Measurements from ENCODE around the gene FBXO17.
"Not testable (repeated sequence)": the region's sequence is repeated elsewhere in the genome, so short reads cannot be mapped to it uniquely, and the experiment has no call there.

The FBXO17 gene, protein sequence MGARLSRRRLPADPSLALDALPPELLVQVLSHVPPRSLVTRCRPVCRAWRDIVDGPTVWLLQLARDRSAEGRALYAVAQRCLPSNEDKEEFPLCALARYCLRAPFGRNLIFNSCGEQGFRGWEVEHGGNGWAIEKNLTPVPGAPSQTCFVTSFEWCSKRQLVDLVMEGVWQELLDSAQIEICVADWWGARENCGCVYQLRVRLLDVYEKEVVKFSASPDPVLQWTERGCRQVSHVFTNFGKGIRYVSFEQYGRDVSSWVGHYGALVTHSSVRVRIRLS

DNA sequence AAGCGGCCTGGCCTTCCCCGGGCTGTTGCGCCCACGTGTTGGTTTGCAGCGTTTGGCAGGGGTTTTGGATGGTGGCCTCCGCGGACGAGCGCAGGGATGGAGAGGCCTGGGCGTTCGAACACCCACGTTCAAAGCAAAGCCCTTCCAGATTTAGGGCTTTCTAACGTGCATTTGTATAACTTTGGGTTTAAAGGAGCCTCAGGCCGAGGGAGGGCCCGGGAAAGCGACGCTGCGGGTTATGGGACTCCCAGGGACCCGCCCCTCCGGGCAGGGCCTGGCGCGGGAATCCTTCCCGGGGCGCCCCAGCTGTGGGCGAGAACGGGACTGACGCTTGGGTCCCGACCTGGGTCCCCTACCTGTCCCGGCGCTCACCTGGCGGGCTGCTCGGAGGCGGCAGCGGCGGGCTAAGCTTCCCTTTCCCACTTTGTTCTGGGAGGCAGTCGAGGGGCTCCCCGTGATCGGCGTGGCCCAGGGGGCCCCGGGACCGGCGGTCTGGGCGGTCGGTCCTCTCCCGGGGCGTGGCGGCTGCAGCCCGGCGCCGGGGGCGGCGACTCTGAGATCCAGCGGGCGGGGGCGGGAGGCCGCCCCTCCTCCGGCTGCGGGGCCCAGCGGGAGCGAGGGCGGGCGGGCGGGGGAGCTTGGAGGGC lies at the start of gene FBXO17:
FBXO17 (minus strand) TSS at position 529 of the 647 bp plus-strand sequence. CDS start 25,423 bp downstream, outside the sequence.
- no peak for DNase-seq

DNA sequence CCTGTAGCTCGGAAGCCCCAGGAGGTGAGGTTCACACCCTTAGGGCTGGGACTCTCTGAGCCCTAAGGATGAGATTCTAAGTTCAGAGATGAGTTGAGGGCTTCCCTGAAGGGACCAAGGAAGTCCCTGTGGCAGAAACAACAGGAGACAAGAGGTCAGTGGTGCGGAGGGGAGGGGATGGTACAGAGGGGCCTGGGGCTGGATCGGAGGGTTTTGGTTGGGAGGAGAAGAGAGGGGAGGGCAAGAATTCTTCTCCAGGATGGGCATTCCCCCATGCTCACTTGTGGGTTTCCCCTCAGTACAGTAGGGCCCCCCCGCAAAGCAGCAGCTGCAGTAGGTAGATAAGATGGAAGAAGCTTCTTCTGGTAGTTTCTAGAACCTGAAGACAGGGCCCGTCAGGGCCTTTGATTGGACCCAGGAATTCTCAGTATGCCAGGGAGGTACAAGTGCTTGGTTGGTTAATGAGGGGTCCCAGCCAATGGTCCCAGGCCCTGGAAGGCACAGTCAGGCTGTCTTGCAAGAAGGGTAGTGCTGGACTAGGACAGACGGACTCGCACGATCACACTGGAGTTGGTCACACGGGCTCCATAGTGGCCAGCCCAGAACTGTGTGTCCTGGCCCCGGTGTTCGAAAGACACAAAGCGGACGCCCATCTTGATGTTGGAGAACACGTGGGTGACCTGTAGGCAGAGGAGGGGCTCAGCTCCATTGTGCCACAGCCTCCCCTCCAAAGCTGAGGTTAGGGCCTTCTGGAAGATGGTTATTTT lies 49.5 kb upstream of the FBXO17 start:
- no peak for DNase-seq

DNA sequence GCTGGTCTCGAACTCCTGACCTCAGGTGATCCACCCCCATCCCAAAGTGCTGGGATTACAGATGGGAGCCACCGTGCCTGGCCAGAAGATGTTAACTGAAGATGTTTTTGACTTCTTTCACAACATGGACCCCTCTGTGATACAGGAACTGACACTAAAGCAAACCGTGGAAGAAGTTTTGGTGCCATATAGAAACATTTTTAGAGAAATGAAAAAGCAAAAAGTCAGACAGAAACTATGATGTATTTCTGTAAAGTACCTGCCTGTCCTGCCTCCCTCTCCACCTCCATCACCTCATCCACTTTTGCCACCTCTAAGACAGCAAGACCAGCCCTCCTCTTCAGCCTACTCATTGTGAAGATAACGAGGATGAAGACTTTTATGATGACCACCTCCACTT lies 45.5 kb upstream of the FBXO17 start:
- no peak for DNase-seq

DNA sequence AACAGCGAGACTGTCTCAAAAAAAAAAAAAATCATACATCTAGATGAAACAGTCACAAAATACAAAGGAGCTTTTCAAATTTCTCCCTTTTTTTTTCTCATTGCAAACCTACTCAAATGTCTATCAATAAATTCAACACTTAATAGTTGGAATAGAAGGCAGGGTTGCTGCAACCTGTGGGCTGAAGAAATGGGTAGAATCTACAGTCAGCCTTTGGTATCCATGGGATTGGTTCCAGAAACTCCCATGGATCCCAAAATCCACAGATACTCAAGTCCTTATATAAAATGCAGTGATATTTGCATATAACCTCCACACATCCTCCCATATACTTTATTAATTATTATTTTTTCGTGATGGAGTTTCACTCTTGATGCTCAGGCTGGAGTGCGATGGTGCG lies 42.1 kb upstream of the FBXO17 start:
- no peak for DNase-seq

DNA sequence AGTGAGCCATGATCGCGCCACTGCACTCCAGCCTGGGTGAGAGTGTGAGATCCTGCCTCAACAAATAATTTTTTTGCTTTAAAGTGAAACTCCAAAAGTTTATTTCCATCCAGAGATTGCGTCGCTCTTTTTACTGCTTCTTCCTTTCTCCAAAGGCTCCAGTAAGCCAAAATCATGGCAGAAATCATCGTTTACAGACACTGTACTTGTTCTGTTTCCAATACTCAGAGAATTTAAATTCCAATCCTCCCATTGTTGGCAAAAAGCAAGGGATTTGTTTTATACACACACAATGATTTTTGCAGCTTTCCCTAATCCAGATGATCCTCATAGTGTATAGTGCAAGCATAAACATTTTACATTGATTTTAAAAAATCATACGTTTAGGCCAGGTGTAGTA lies 41.5 kb upstream of the FBXO17 start:
- no peak for DNase-seq

DNA sequence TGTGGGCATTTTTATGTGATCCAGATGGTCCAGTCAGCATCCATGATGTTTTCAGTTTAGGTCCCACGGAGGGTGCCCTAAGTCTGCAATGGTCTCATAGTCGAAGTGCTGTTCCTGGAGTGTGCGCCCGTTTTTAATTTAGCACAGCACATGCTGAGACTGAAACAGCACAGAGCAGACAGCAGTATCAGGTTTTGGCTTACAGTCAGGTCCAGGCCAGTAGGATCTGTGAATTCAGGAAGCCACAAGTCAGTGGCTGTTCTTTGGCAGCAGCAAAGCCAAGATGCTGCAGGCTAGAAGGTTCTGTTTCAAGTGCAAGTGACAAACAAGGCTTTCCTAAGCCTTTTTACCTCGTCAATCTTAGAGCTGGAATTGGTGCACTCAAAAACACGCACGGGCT lies 38.5 kb upstream of the FBXO17 start:
- no peak for DNase-seq

DNA sequence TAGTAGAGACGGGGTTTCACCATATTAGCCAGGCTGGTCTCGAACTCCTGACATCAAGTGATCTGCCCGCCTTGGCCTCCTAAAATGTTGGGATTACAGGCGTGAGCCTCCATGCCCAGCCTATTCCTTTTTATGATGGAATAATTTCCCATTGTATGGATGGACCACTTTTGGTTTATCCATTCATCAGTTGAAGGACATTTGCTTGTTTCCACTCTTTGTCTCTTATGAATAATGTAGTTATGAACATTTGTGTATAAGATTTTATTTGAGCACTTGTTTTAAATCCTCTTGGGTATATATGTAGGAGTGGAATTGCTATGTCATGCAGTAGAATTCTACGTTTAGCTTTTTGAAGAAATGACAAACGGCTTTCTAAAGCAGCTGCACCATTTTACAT lies 33.5 kb upstream of the FBXO17 start:
- DNase-seq = no peak

DNA sequence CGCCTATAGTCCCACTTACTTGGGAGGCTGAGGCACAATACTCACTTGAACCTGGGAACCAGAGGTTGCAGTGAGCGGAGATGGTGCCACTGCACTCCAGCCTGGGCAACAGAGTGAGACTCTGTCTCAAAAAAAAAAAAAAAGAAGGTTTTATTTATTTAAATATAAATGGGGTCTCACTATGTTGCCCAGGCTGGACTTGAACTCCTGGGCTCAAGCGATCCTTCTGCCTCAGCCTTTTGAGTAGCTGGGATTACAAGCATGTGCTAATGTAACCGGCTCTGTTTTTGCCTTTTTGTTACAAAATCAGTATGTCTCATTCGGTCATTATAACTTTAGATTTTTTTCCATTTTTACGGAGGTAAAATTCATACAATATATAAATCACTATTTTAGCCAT lies 32.6 kb upstream of the FBXO17 start:
- DNase-seq = no peak

DNA sequence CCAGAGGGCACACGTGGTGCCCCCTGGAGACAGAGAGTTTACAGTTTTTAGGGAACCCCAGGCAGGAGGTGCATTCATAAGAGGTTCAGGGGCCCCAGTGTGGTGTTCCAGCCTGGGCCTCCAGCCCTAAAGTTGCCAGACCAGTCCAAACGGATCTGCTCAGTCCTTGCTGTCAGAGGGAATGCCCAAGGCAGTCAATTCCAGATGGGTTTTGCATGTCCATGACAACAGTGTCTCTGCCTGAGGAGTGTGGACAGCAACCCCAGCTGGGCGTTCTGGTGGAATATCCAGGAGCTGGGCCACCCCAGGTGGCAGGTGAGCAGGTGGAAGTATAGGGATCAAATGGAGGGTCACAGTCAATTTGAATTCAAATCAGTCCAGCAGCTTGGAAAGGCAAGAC lies 31.6 kb upstream of the FBXO17 start:
- no peak for DNase-seq

DNA sequence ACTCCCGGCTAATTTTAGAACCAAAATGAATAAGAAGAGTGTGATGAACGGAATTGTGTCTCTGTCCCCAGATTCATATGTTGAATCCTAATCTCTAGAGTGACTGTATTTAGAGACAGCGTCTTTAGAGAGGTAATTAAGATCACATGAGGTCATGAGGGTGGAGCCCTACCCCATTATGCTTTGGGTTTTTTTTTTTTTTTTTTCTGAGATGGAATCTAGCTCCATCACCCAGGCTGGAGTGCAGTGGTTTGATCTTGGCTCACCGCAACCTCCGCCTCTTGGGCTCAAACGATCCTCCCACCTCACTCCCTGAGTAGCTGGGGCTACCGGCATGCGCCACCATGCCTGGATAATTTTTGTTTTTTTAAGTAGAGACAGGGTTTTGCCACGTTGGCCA lies 28.9 kb upstream of the FBXO17 start:
- DNase-seq = no peak

DNA sequence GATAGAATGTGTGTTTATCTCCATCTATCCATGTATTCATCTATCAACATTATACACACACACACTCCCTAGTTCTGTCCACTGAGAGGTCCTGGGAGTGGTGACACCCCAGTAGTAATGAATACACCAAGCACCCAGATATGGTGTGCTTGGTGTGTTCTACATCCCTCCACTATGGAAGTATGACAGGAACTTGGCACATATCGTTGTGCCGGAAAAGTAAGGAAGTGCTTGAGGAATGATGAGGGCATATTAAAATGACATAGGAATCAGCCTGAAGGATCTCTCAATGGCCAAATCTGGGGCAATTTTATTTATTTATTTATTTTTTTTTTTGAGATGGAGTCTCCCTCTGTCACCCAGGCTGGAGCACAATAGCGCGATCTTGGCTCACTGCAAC lies 28.3 kb upstream of the FBXO17 start:
- no peak for DNase-seq

DNA sequence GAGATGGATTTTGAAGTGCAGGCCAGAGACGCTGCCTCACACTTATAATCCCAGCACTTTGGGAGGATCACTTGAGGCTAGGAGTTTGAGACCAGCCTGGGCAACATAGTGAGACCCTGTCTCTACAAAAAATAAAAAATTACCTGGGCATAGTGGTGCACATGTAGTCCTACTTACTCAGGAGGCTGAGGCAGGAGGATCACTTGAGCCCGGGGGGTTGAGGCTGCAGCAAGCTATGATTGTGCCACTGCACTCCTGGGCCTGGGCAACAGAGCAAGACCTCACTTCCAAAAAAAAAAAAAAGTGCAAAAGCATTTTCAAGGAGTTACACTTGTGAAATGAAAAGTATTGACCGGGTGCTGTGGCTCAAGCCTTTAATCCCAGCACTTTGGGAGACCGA lies 27.6 kb upstream of the FBXO17 start:
- DNase-seq = no peak

DNA sequence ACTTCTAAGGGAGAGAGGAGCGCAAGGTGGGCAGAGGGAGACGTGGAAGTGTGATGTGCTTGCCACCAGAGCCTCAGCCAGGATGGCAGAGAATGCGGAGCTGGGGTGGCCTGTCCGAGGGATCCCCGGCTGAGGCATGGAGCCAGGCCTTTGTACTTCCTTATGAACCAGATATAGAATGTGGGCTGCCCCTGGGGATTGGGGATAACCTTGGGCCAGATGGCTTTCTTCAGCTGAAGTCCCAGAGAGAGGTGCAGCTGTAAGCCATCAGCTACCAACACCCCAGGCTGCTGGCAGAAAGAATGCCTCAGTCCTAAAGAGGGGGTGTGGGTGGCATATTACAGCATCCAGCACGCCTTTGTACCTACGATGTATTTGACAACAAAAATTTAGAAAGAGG lies 25.5 kb upstream of the FBXO17 start:
- DNase-seq = no peak

DNA sequence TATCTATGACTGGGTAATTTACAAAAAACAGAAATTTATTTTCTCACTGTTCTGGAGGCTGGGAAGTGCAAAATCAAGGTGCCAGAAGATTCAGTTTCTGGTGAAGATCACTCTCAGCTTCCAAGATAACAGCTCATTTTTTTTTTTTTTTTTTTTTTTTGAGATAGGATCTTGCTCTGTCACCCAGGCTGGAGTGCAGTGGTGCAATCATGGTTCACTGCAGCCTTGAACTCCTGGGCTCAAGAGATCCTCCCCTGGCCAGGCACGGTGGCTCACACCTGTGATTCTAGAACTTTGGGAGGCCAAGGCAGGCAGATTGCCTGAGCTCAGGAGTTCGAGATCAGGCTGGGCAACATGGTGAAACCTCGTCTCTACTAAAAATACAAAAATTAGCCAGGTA lies 22.0 kb upstream of the FBXO17 start:
- DNase-seq = not testable (repeated sequence)

DNA sequence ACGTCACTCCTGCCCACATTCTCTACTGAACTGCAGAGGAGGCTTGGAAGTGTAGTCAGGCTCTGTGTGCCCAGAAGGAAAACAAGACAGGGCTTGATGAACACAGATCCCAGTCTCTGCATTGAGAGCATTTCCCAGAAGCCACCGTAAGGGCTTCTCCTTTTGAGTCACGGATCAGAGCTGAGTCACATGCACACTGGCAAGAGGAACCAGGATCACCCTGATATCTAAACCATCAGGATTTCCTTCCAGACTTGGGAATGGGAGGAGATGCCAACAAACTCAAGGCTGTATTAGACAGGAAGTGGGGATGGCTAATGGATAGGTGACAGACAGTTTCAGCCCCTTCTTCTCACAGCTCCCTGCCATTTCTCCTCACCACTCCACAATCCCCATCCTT lies 17.7 kb upstream of the FBXO17 start:
- no peak for DNase-seq

DNA sequence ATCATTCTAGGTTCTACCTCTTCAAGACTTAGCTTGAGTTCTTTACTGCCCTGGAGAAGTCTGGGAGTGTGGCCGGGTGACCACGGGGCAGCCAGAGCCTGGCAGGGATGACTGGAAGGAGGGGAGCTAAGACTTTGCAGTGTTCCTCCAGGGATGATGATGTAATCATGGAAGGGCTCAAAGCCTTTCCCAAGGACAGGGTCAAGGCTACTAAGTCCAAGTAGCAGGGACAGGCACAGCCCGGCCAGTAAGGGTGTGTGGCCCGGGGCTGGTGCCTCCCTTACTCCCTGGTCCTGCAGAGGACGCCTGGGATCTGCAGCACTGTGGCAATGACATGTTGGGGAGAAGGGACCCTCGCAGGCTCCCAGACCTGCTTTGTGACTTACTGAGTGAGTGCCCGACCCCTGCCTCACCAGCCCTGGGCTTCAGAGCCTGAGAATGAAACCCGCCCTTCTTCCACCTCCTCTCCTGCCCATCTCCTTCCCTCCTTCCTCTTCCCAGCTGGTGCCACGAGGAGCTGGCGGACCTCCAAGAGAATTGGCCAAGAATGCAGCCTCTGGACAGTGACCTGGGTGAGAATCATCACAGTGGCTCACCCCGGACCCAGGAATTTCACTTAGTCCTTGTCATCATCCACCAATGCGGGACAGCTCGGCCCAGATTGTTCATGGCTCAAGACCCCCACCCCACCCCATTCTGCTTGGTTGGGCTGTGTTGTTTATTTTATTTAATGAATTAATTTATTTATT lies 15.6 kb upstream of the FBXO17 start:
- DNase-seq = no peak

DNA sequence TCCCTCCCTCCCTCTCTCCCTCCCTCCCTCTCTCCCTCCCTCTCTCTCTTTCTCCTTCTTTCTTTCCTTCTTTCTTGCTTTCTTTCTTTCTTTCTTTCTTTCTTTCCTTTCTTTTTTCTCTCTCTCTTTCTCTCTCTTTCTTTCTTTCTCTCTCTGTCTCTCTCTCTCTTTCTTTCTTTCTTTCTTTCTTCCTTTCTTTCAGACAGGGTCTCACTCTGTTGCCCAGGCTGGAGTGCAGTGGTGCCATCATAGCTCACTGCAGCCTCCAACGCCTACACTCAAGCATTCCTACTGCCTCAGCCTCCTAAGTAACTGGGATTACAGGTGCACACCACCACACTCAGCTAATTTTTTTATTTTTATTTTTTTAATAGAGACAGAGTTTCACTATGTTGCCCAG lies 14.1 kb upstream of the FBXO17 start:
- DNase-seq = not testable (repeated sequence)

DNA sequence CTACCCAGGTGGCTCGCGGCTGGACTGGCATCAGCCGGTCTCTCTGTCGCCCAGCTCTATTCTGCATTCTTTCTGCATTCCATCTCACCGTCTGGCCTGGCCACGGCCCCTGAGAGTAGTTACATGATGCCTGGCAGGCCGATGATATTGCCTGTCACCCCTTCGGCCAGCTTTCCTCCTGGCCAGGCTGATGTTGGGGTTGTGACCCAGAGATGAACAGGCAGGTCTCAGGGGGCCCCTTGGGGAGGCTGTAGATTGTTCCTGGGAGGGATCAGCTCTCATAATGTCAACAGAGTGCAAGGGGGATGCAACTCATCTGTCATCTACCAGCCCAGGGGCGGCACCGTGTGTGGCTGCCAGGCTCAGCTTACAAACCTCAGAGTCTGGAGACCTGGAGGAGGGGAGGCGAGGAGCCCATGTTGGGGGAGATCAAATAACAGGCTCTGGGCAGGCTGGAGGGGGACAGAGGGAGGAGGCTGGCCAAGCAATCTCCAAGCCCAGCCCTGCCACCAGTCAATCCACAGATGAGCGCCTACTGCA lies 13.6 kb upstream of the FBXO17 start:
- no peak for DNase-seq

DNA sequence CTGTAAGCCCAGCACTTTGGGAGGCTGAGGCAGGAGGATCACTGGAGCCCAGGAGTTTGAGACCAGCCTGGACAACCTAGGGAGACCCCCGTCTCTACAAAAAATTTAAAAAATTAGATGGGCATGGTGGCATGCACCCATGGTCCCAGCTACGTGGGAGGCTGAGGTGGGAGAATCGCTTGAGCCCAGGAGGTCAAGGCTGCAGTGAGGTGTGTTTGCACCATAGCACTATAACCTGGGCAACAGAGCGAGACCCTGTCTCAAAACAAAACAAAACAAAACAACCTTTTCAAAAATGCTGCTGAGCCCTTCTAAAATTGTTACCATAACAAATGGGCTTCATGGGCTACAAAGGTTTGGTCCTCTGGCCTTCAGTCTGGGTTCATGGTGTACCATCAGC lies 13.1 kb upstream of the FBXO17 start:
- DNase-seq = not testable (repeated sequence)

DNA sequence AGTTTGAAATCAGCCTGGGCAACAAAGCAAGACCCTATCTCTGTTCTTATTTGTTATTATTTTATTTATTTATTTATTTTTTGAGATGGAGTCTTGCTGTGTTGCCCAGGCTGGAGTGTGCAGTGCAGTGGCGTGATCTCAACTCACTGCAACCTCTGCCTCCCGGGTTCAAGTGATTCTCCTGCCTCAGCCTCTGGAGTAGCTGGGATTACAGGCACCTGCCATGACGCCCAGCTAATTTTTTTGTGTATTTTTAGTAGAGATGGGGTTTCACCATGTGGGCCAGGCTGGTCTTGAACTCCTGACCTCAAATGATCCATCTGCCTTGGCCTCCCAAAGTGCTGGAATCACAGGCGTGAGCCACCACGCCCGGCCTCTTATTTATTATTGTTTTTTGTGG lies 12.2 kb upstream of the FBXO17 start:
- DNase-seq = not testable (repeated sequence)

DNA sequence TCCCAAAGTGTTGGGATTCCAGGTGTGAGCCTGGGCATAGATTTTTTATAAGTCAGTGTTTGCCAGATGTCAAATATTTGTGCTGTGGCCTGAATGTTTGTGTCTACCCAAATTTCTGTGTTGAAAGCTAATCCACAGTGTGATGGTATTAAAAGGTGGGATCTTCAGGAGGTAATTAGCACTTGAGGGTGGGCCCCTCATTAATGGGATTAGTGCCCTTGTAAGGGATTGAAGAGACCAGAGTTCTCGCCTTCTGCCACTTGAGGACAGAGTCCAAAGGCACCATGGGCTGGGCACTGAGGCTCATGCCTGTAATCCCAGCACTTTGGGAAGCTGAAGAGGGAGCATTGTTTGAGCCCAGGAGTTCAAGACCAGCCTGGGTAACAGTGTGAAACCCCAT lies 9.7 kb upstream of the FBXO17 start:
- DNase-seq = no peak

DNA sequence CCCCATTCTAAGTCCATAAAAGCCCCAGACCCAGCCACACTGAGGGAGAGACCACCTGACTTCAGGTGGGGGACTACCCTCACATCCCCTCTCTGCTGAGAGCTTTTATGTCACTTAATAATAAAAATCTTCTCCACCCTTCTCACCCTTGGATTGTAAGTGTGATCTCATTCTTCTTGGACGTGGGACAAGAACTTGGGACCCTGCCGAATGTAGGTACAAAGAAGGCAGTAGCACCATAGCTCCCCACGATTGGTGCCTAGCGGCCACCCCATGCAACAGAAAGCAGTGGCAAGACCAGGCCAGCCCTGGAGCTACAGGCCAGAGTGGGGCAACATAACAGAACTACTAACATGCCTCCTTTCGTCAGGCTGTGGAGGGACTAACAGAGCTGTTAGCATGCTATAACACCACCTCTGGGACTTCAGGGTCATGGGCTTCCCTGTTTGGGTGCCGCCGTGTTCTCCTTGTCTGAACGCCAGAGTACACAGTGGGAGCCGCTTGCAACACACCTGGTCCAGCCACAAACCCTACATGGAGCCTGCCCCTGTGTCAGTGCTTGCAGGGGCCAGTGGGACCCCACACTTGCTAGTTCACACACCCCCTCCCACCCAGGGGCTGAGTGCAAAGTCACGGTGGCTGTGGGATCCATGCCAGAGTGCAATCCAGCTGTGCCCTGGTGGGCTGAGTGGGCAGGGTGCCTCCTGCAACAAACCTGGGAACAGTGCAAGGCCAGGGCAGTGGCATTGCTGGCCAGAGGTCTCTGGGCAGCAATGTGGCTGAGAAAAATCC lies 5.2 kb upstream of the FBXO17 start:
- DNase-seq = no peak
